Esophagus squamous epithelium (tissue), 4 donors: ENCODE data around the gene CYP2S1.

ENCODE experiments used
- POLR2A ChIP-seq, 4 donors: fragments of 450-650 bp; IDR thresholded peaks; one replicate each; pipeline ENCODE4 v1.6.1; 2017; ENCODE audit warnings: antibody characterized with exemption in 4 of 4, mild to moderate bottlenecking in 4 of 4, moderate library complexity in 3 of 4
- TF ChIP-seq, protein P1 (sequence below), 6 experiments: fragments of 450-650 bp in 4 of 6; fragments of 200-600 bp in 2 of 6; sonication (generic) in 2 of 6; IDR thresholded peaks; one replicate each; pipeline ENCODE4 v1.5.1; 2016 to 2019; ENCODE audit warnings: antibody characterized with exemption in 6 of 6, mild to moderate bottlenecking in 4 of 6, moderate library complexity in 4 of 6

DNA sequence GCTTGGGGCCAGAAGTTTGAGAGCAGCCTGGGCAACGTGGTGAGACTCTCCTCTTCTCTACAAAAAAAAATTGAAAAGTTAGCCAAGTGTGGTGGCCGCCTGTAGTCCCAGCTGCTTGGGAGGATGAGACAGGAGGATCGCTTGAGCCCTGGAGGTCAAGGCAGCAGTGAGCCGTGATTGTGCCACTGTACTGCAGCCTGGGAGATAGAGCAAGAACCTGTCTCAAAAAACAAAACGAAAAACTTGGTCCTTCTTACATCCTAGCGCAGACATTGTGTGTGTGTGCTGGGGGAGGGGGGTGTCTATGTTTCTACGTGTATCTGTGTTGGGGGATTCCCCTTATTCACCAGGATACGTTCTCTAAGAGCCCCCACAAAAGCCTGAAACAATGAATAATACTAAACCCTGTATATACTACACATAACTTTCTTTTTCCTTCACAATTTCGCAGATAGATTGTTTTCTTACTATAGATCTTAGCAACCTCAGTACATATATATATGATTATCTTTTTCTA, 33.9 kb downstream of the CYP2S1 start:
- TF ChIP-seq, protein P1, sequence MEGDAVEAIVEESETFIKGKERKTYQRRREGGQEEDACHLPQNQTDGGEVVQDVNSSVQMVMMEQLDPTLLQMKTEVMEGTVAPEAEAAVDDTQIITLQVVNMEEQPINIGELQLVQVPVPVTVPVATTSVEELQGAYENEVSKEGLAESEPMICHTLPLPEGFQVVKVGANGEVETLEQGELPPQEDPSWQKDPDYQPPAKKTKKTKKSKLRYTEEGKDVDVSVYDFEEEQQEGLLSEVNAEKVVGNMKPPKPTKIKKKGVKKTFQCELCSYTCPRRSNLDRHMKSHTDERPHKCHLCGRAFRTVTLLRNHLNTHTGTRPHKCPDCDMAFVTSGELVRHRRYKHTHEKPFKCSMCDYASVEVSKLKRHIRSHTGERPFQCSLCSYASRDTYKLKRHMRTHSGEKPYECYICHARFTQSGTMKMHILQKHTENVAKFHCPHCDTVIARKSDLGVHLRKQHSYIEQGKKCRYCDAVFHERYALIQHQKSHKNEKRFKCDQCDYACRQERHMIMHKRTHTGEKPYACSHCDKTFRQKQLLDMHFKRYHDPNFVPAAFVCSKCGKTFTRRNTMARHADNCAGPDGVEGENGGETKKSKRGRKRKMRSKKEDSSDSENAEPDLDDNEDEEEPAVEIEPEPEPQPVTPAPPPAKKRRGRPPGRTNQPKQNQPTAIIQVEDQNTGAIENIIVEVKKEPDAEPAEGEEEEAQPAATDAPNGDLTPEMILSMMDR (IDR thresholded peaks at IDR 0.05), result no peak
- TF ChIP-seq POLR2A (IDR thresholded peaks at IDR 0.05), result no peak
